Hepatocyte (in vitro differentiated cells): ENCODE measurements around the gene RGMB. TPM values are rescaled to one million over a fixed set of nuclear protein-coding genes. Genes with fewer than 3 reads are reported as not detected.

Experiments used
- DNase-seq: peaks from one replicate; pipeline ENCODE4 v3.0.0-alpha.2; 2016; ENCODE audit warnings: low spot score
- H2AFZ ChIP-seq: fragments of 200-600 bp; sonication (generic); 2 replicates; pipeline ENCODE4 v1.6.0; 2016; ENCODE audit warnings: antibody characterized with exemption, mild to moderate bottlenecking
- H3K27ac ChIP-seq: fragments of 200-600 bp; sonication (generic); 2 replicates; pipeline ENCODE4 v1.5.1; 2016; ENCODE audit warnings: mild to moderate bottlenecking
- H3K27me3 ChIP-seq: fragments of 200-600 bp; sonication (generic); 2 replicates; pipeline ENCODE4 v1.6.1; 2016
- H3K36me3 ChIP-seq: fragments of 200-600 bp; sonication (generic); replicated peaks from 2 replicates; pipeline ENCODE4 v1.5.1; 2016; ENCODE audit warnings: low read depth; ENCODE audit not compliant: insufficient read depth
- H3K4me1 ChIP-seq: fragments of 200-600 bp; sonication (generic); 2 replicates; pipeline ENCODE4 v1.5.1; 2016; ENCODE audit warnings: mild to moderate bottlenecking, moderate library complexity; ENCODE audit not compliant: insufficient read depth
- H3K4me2 ChIP-seq: fragments of 200-600 bp; sonication (generic); 2 replicates; pipeline ENCODE4 v1.6.0; 2016
- H3K4me3 ChIP-seq: fragments of 200-600 bp; sonication (generic); 2 replicates; pipeline ENCODE4 v1.5.1; 2016; ENCODE audit warnings: mild to moderate bottlenecking
- H3K79me2 ChIP-seq: fragments of 200-600 bp; sonication (generic); 2 replicates; pipeline ENCODE4 v1.6.0; 2017; ENCODE audit warnings: mild to moderate bottlenecking
- H3K9me2 ChIP-seq: fragments of 200-600 bp; sonication (generic); replicated peaks from 2 replicates; pipeline ENCODE4 v1.6.0; 2017; ENCODE audit warnings: mild to moderate bottlenecking; ENCODE audit not compliant: insufficient read depth
- H3K9me3 ChIP-seq: fragments of 200-600 bp; sonication (generic); 2 replicates; pipeline ENCODE4 v1.5.1; 2016; ENCODE audit warnings: low read depth, mild to moderate bottlenecking
- H4K20me1 ChIP-seq: fragments of 200-600 bp; sonication (generic); 2 replicates; pipeline ENCODE4 v1.6.0; 2016; ENCODE audit warnings: mild to moderate bottlenecking; ENCODE audit not compliant: insufficient read depth, poor library complexity, severe bottlenecking
- EZH2 ChIP-seq: fragments of 200-600 bp; sonication (generic); IDR thresholded peaks from 2 replicates; pipeline ENCODE4 v1.6.1; 2016; ENCODE audit warnings: antibody characterized with exemption, mild to moderate bottlenecking, borderline replicate concordance
- EZH2phosphoT487 ChIP-seq: fragments of 200-600 bp; sonication (generic); IDR thresholded peaks from one replicate; pipeline ENCODE4 v1.6.1; 2018; ENCODE audit warnings: antibody characterized with exemption, mild to moderate bottlenecking, low read depth, moderate library complexity; ENCODE audit not compliant: unreplicated experiment, severe bottlenecking
- WGBS: methylation state at CpG from one replicate; pipeline ENCODE4 v1.1.6; 2016; ENCODE audit warnings: low lambda C conversion rate; ENCODE audit errors: missing lambda C conversion rate; 5-methylcytosine and 5-hydroxymethylcytosine counted together
- polyA plus RNA-seq: library from polyadenylated mRNA; unstranded; fragments of >200 nt; fragmentation: Nextera tagmentation; extraction: Ambion mirVana; gene quantifications from 2 replicates; pipeline ENCODE4 v1.2.1, GENCODE V29; 2016
- total RNA-seq: library from RNA; depleted of rRNA; stranded (reverse); fragments of >200 nt; gene quantifications from 2 replicates; pipeline ENCODE4 v1.2.3, GENCODE V29; 2014
- TF ChIP-seq, protein P1 (sequence below): fragments of 200-600 bp; sonication (generic); IDR thresholded peaks from 2 replicates; pipeline ENCODE4 v1.5.1; 2016; ENCODE audit warnings: antibody characterized with exemption, mild to moderate bottlenecking; ENCODE audit not compliant: poor library complexity

RGMB gene
- total and polyA plus RNA-seq, 2 experiments from 2014 or later = 8.4 to 11.6 TPM

DNA sequence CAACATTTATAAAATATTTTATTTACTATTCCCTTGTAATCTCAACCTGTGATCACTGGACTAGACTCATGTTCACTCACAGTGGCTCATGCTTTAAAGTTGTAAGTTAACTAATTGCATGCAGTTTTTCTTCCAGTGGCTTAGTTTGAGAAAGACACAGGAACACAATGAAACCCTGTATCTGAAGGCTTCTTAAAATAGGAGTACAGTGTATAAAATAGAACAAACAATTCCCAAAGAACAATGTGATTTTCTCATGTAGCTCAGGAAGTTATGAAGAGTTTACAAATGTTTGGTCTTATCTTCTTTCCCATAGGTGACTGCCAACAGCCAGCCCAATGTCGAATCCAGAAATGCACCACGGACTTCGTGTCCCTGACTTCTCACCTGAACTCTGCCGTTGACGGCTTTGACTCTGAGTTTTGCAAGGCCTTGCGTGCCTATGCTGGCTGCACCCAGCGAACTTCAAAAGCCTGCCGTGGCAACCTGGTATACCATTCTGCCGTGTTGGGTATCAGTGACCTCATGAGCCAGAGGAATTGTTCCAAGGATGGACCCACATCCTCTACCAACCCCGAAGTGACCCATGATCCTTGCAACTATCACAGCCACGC is 5.9 kb downstream of the RGMB start:
- Histone ChIP-seq H3K27ac (no peak overlapping the region), H3K9me2 (no peaks in the 10 kb centered on the region), H3K79me2 (peaks cover 96% of the 10 kb centered on the region), H3K4me3 (no peak overlapping the region), H3K9me3 (no peaks in the 10 kb centered on the region), H3K27me3 (no peaks in the 10 kb centered on the region), H3K36me3 (no peaks in the 10 kb centered on the region), H4K20me1 (peaks cover 57% of the 10 kb centered on the region), H2AFZ (no peak overlapping the region), H3K4me1 (peaks cover 14% of the 10 kb centered on the region), H3K4me2 (no peak overlapping the region)
- TF ChIP-seq EZH2 (no peak), EZH2phosphoT487 (no peak)
- TF ChIP-seq, protein P1, sequence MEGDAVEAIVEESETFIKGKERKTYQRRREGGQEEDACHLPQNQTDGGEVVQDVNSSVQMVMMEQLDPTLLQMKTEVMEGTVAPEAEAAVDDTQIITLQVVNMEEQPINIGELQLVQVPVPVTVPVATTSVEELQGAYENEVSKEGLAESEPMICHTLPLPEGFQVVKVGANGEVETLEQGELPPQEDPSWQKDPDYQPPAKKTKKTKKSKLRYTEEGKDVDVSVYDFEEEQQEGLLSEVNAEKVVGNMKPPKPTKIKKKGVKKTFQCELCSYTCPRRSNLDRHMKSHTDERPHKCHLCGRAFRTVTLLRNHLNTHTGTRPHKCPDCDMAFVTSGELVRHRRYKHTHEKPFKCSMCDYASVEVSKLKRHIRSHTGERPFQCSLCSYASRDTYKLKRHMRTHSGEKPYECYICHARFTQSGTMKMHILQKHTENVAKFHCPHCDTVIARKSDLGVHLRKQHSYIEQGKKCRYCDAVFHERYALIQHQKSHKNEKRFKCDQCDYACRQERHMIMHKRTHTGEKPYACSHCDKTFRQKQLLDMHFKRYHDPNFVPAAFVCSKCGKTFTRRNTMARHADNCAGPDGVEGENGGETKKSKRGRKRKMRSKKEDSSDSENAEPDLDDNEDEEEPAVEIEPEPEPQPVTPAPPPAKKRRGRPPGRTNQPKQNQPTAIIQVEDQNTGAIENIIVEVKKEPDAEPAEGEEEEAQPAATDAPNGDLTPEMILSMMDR = no peak
- DNase-seq = no peak
- 96% methylated on average over 11 of the region's 11 CpGs for WGBS

DNA sequence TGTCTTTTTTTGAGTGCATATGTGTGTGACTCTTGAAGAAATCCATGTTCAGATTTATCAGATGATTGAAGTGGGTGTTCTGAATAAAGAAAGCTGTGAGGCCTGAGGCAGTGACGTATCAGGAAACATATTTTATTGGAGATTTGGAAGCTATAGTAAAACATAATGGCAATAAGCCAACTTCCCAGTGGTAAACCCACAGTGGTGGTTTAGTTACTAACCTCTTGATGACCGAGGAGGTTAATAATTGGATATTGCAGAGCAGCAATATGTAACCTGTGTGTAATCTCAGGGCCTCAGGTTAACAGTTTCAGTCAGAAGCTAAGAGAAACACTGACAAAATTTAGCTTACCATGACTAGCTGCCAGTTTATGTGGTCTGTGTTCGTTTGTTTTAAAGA is 6.9 kb downstream of the RGMB start:
- Histone ChIP-seq H3K27ac (no peak overlapping the region), H3K27me3 (no peaks in the 10 kb centered on the region), H3K36me3 (no peaks in the 10 kb centered on the region), H3K9me2 (no peaks in the 10 kb centered on the region), H3K4me2 (no peak overlapping the region), H3K79me2 (peaks cover 99% of the 10 kb centered on the region), H3K9me3 (no peaks in the 10 kb centered on the region), H3K4me3 (no peak overlapping the region), H3K4me1 (peaks cover 11% of the 10 kb centered on the region), H4K20me1 (peaks cover 57% of the 10 kb centered on the region), H2AFZ (no peak overlapping the region)
- DNase-seq = no peak
- no peak for TF ChIP-seq EZH2phosphoT487
- WGBS = 80% methylated on average over 3 of the region's 3 CpGs

DNA sequence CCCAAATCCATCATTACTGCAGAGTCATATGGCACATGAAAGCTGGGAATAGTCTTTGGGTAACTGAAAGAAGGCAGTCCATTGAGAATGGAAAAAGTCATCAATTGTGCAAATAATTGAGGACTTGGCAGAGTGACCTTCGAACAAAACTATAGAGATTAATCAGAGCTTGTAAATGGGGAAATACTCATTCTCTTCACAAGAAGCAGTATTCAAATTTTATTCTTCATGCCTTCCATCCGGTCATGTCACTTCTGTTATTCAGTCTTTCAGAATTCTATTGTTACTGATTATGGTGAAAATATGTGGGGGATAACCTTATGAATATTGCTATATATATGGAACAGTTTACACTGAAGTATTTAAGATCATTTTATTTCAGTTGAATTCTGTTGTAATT is 8.1 kb downstream of the RGMB start:
- TF ChIP-seq EZH2phosphoT487 (no peak), EZH2 (no peak)
- TF ChIP-seq, protein P1 = no peak
- Histone ChIP-seq H3K79me2 (peaks cover 96% of the 10 kb centered on the region), H3K4me3 (no peak overlapping the region), H2AFZ (no peak overlapping the region), H3K9me3 (no peaks in the 10 kb centered on the region), H4K20me1 (peaks cover 50% of the 10 kb centered on the region), H3K4me2 (no peak overlapping the region), H3K36me3 (no peaks in the 10 kb centered on the region), H3K9me2 (no peaks in the 10 kb centered on the region), H3K27ac (no peak overlapping the region), H3K27me3 (no peaks in the 10 kb centered on the region), H3K4me1 (peaks cover 10% of the 10 kb centered on the region)
- DNase-seq = no peak
- 95% methylated on average over 2 of the region's 2 CpGs for WGBS

DNA sequence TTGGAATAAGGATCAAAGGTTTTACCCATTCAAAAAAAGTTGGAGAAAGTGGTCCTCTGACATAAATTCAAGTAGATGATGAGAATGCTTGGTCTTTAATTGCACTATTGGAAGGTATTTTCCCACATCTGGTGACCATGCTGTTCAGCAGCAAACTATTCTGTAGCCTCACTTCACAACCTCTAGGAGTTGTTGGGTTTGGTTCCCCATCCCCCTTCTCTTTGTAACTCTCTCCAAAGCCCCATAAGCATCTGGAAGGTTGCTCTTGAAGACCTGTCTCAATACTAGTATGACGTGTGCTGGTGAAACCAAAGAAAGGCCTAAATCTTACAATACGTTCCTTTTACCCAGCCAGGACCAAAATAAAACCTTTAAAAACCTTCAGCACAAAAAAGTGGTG is 8.5 kb downstream of the RGMB start:
- Histone ChIP-seq H3K4me1 (peaks cover 14% of the 10 kb centered on the region), H2AFZ (no peak overlapping the region), H3K4me3 (no peak overlapping the region), H4K20me1 (peaks cover 50% of the 10 kb centered on the region), H3K36me3 (no peaks in the 10 kb centered on the region), H3K79me2 (peaks cover 96% of the 10 kb centered on the region), H3K27ac (no peak overlapping the region), H3K27me3 (no peaks in the 10 kb centered on the region), H3K9me3 (no peaks in the 10 kb centered on the region), H3K9me2 (no peaks in the 10 kb centered on the region), H3K4me2 (no peak overlapping the region)
- DNase-seq = no peak
- WGBS = 95% methylated on average over 2 of the region's 2 CpGs
- TF ChIP-seq, protein P1 = no peak
- TF ChIP-seq EZH2 = no peak
- TF ChIP-seq EZH2phosphoT487 = no peak
